ENCODE data around the gene ATP9B.

ATP9B gene

GRCh38 chr18:79422022-79422782, 353.0 kb downstream of the ATP9B start:
- no peak for DNase-seq

DNA sequence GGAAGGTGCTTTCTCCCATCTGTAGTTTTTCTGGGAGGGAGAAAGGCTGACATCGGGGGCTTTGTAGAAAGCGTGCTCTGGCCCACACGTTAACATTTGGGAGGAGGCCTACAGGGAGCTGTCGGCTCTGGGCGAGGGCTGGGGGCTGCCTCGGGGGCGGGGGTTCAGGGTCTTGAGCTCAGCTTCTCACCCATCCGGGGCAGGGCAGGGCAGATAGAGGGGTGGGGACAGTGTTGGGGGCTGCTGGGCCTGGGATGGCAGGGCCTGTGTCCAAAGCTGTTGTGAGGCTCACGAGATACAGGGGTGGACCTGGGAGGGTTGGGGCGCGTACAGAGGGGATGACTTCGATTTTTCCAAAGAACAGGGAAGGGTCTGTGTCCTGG, 353.6 kb downstream of the ATP9B start:
- no peak for DNase-seq

- no peak for DNase-seq
Measured at GRCh38 chr18:79423211-79424007, 354.2 kb downstream of the ATP9B start.

DNA sequence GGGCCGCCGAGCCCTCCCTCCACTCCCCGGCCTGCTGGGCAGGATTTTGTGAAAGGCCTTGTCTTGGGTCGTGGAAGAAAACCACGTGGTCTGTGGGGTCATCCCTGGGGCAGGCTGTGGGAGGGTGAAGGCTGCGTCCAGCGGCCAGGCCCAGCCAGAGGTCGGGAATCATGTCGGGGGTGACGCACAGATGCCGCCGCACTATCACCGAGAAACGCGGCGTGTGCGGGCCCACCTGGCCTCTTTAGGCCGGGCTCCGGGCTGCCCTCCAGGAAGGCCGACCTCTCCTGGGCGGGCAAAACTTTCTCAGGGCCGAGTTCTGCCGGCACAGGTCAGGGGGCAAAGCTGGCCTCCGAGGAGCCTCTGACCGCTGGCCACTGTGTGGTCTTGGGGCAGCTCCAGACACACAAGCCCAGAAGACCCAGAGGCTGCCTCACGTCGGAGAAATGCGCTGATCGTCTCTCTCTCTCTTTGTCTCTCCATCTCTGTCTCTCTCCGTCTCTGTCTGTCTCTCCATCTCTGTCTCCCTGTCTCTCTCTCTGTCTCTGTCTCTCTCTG, 354.9 kb downstream of the ATP9B start:
- no peak for DNase-seq

GRCh38 chr18:79424880-79425568, 355.8 kb downstream of the ATP9B start:
- DNase-seq, result no peak

DNA sequence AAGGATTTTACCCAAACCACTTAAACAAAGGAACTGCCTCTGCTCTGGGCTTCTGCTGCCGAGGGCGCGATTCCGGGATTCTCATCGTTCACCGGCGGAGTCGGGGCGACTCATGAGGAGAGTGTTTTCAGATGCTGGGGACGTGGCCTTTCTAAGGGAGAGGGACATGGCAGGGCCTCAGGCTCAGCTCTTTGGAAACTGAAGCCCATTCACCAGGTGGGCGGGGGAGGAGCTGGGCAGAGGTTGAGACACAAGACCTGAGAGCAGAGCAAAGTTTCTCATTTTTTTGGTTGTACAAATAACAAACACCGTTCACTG, 356.3 kb downstream of the ATP9B start:
- DNase-seq, result no peak

- no peak for DNase-seq
Measured at GRCh38 chr18:79426376-79427300, 357.4 kb downstream of the ATP9B start.

DNA sequence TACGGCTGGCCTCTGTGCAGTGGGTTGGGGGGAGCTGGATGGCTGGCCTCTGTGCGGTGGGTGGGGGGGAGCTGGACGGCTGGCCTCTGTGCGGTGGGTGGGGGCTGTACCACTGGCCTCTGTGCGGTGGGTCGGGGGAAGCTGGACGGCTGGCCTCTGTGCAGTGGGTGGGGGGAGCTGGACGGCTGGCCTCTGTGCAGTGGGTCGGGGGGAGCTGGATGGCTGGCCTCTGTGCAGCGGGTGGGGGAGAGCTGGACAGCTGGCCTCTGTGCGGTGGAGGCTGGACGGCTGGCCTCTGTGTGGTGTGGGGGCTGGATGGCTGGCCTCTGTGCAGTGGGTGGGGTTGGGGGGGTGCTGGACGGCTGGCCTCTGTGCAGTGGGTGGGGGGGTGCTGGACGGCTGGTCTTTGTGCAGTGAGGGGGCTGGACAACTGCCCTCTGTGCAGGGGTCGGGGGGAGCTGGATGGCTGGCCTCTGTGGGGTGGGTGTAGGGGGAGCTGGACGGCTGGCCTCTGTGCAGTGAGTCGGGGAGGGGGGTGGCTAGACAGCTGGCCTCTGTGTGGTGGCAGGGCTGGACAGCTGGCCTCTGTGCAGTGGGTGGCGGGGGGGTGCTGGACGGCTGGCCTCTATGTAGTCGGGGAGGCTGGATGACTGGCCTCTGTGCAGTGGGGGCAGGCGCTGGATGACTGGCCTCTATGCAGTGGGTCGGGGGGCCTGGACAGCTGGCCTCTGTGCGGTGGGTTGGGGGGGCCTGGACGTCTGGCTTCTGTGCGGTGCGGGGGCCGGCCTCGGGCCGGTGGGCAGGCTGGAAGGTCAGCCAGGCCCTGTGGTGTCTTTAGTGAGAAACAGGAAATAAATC, 358.4 kb downstream of the ATP9B start:
- no peak for DNase-seq

Data from activated CD4-positive, alpha-beta T cell treated with anti-CD3 and anti-CD28 coated beads, Interleukin-2, Interleukin-6, amounts not matched to agents 100 ng/mL and 50 ng/mL, durations not matched to agents 16 hours and 8 hours (primary cell).